GM21423 (cell line): Measurements from ENCODE around the gene BTF3L4.
"Not testable (repeated sequence)": the region's sequence is repeated elsewhere in the genome, so short reads cannot be mapped to it uniquely, and the experiment has no call there.

Experiments
- ATAC-seq: cut with Tn5 transposase; IDR thresholded peaks from one replicate; pipeline ENCODE4 v1.9.1; 2021; ENCODE audit warnings: mild to moderate bottlenecking, moderate library complexity; ENCODE audit not compliant: unreplicated experiment

The BTF3L4 gene

GRCh38 chr1:52056163-52056936 lies at the start of gene BTF3L4:
Gene BTF3L4 (plus strand): TSS chr1:52056295. CDS start chr1:52059848, 3,553 bp downstream.
- peak; percentile 81 for ATAC-seq

DNA sequence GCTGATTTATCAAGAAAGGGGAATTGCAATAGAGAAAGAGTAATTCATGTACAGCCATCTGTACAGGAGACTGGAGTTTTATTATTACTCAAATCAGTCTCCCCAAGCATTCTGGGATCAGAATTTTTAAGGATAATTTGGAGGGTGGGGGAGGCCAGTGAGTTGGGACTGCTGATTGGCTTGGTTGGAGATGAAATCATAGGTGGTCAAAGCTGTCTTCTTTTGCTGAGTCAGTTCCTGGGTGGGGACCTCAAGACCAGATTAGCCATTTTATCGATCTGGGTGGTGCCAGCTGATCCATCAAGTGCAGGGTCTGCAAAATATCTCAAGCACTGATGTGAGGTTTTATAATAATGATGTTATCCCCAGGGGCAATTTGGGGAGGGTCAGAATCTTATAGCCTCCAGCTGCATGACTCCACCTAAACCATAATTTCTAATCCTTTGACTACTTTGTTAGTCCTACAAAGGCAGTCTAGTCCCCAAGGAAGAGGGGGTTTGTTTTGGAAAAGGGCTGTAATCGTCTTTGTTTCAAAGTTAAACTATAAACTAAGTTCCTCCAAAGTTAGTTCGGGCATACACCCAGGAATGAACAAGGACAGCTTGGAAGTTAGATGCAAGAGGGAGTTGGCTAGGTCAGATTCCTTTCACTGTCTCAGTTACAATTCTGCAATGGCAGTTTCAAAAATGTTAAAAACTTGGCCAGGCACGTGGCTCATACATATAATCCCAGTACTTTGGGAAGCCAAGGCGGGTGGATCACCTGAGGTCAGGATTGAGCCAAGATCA lies 48.7 kb upstream of the BTF3L4 start:
- no peak for ATAC-seq

DNA sequence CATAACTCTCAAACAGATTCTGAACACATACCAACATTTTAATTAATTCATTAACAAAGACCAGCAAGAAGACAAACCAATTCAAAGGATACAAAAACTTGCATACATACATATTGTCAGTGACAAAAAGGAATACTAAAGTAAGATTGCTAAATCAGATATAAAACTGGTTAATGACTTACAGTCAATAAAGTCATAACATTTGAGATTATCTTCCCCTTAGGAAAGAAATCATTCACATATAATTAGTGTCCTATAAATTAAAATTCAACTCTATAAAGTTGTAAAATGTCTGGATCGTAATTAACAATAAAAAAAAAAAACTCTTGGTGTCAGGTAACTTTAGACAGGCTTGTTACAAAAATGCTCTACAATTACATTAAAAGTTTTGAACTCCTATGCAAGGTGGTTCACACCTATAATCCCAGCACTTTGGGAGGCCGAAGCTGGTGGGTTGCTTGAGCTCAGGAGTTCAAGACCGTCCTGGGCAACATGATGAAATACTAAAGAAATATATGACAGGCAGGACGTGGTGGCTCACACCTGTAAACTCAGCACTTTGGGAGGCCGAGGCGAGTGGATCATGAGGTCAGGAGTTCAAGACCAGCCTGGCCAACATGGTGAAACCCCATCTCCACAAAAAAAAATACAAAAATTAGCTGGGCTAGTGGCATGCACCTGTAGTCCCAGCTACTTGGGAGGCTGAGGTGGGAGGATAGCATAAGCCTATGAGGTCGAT lies 47.9 kb upstream of the BTF3L4 start:
- no peak for ATAC-seq

DNA sequence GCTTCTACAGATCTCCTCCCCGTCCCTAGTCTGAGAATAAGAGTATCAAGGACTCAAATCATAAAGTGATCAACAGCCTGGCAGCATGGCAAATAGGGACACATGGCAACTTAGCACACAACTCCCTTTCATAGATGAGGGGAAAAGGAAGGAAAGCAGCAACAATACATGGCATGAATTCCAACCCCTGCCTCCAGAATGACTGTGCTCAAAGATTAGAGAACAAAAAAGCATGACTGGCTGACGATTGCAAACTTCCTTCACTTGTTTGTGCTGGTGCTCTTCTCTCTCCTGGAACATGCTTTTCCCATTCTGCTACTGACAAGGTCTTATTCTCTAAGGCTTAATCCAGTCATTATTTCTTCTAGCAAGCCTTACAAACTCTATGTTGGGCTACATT lies 34.0 kb upstream of the BTF3L4 start:
- no peak for ATAC-seq

- no peak for ATAC-seq
Observed at GRCh38 chr1:52026278-52026677, 29.8 kb upstream of the BTF3L4 start.

DNA sequence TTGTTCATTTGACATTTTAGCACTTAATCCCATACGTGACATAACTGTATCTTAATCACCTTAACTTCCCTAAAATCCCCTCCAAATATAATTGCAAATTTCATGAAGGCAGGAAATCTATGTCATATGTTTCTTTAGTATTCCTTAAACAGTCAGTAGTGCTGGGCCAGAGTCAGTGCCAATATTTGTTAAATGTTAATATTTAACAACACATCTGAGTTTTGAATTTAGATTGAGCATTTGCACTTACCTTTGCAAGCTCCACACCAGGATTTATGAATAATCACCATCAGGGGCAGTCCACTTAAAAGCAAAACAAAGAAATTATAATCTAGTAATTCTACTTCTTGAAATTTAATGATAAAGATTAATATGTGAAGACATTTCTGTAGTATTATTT lies 27.8 kb upstream of the BTF3L4 start:
- no peak for ATAC-seq

DNA sequence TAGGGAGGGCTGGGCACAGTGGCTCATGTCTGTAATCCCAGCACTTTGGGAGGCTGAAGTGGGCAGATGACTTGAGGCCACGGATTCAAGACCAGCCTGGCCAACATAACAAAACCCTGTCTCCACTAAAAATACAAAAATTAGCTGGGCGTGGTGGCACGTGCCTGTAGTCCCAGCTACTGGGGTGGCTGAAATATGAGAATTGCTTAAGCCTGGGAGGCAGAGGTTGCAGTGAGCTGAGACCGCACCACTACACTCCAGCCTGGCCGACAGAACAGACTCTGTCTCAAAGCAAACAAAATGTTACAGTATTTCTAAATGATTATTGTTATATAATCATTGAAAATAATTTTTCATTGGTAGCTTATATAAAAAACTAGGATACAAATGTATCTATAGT lies 27.3 kb upstream of the BTF3L4 start:
- not testable (repeated sequence) for ATAC-seq

- peak; percentile 28 for ATAC-seq
Observed at GRCh38 chr1:52032124-52032784, 23.8 kb upstream of the BTF3L4 start.

GRCh38 chr1:52032785-52033131 lies 23.3 kb upstream of the BTF3L4 start:
- peak; percentile 45 for ATAC-seq

DNA sequence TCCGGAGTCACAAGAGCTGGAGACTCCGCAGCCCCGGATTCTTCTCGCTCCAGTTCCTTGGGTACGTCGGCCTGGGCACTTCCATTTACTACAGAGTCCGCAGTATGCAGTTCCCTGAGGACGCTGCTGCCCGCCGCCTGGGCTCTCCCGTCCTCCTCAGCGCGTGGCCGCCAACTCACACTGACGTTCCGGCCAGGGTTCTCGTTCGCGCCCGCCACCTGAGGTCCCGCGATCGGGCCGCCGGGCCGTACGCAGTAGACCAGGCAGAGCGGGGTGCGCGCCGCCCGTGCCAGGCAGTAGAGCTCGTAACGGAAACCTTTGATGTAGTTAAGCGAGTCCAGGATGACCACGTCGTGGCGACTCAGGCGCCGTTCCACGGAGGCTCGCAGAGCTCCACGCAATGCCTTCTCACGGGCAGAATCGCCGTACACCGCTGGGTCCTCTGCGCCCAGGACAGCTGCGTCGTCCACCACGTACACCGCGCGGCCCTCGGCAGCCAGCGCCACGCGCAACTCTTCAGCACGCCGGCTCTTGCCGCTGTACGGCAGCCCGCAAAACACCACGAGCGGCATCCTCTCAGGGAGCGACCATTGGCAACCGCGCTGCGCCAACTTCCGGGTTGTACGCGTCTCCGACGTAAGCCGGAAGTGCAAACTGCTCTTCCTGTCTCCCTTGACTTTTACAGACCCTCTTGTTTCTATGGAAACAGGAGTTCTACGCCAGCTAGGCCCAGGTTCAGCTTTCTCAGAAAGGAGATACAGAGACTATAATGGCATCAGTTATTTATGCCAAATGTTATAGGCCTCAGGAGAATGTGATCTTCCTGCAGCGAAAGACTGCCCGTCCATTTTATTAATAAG lies 22.7 kb upstream of the BTF3L4 start, which contains the start of gene KTI12:
TSS of gene KTI12 (minus strand) at position 621 of the 860 bp plus-strand sequence. CDS start at position 572, 49 bp downstream.
- ATAC-seq = peak; percentile 88

- ATAC-seq = no peak
Observed at GRCh38 chr1:52034050-52034384, 22.1 kb upstream of the BTF3L4 start.

DNA sequence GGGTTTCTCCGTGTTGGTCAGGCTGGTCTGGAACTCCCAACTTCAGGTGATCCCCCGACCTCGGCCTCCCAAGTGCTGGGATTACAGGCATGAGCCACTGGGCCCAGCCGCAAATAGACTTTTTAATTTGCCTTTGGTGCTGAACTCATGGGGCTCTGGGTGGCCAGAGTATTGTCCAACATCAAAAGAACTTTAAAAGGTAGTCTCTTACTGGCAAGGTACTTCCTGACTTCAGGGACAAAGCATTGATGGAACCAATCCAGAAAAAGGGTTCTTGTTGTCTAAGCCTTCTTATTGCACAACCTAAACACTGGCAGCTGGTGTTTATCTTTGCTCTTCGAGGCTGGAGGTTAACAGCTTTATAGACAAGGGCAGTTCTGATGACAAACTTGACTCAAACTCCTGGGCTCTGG lies 18.7 kb upstream of the BTF3L4 start:
- no peak for ATAC-seq

- ATAC-seq = no peak
Observed at GRCh38 chr1:52037909-52038308, 18.2 kb upstream of the BTF3L4 start.

- ATAC-seq = no peak
Observed at GRCh38 chr1:52041551-52042185, 14.4 kb upstream of the BTF3L4 start.

DNA sequence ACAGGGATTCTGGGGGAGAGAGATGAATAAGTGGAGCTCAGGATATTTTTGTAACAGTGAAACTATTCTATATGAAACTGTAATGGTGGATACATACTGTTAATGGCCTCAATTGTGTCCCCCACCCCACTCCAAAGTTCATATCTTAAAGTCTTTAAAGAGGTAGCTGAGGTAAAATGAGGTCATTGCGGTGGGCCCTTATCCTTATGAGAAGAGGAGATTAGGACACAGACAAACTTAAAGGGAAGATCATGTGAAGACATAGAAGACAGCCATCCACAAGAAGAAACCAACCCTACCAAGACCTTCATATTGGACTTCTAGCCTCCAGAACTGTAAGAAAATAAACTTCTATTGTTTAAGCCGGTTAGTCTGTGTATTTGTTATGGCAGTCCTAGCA lies 10.9 kb upstream of the BTF3L4 start:
- ATAC-seq = no peak

GRCh38 chr1:52045666-52046195 lies 10.4 kb upstream of the BTF3L4 start:
- ATAC-seq = not testable (repeated sequence)

DNA sequence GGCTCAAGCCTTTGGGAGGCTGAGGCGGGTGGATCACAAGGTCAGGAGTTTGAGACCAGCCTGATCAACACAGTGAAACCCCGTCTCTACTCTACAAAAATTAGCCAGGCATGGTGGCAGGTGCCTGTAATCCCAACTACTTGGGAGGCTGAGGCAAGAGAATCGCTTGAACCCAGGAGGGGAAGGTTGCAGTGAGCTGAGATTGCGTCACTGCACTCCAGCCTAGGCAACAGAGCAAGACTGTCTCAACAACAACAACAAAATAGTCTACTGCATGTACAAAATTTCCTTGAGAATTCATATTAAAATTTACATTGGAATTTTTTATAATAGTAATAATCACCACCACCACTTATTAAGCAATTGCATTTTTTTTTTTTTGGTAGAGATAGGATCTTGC lies 6.8 kb upstream of the BTF3L4 start:
- ATAC-seq = not testable (repeated sequence)

DNA sequence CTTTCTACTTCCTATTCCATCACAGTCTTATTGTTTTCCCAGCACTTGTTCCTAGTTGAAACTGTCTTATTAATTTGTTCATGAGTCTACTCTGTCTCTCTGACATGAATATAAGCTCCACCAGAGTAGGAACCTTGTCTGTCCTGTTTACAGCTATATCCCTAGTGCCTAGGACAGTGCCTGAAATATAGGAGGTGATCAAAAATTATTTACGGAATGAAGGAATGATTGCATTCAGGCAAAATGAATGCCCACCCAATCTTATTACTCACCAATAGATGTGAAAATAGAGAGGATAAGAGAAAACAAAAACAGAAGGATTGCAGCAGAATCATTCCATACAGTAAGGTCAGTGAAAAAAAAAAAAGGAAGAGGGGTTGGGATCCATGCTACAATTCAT lies 2.2 kb upstream of the BTF3L4 start:
- no peak for ATAC-seq

DNA sequence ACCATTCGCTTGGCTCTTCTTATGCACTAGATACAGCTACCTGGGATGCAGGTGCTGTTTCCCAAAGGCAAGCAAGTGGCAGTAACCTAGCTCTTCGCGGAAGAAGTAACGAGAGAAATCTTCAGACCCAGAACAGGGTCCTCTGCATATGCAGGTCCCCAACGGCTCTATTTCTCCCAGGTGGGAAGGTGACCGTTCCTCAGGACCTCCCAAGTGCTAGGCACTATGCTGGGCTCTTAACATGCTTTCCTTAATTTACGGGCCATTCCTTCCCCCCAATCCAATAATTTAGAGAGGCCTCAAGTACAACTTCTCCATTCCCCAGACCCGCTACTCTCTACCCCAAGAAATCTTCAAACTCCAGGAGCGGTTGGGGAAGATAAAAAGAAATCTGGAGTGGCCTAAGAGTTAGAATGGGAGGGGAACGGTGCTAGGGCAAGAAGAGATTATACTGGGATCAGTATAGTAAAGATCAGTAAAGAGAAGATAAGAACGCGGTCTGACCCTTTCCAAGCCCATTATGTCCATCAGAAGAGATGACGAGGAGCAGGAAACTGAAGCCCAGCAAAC lies 1.5 kb upstream of the BTF3L4 start:
- no peak for ATAC-seq
